ENCODE results near the gene TMEM255A.

The TMEM255A gene

DNA sequence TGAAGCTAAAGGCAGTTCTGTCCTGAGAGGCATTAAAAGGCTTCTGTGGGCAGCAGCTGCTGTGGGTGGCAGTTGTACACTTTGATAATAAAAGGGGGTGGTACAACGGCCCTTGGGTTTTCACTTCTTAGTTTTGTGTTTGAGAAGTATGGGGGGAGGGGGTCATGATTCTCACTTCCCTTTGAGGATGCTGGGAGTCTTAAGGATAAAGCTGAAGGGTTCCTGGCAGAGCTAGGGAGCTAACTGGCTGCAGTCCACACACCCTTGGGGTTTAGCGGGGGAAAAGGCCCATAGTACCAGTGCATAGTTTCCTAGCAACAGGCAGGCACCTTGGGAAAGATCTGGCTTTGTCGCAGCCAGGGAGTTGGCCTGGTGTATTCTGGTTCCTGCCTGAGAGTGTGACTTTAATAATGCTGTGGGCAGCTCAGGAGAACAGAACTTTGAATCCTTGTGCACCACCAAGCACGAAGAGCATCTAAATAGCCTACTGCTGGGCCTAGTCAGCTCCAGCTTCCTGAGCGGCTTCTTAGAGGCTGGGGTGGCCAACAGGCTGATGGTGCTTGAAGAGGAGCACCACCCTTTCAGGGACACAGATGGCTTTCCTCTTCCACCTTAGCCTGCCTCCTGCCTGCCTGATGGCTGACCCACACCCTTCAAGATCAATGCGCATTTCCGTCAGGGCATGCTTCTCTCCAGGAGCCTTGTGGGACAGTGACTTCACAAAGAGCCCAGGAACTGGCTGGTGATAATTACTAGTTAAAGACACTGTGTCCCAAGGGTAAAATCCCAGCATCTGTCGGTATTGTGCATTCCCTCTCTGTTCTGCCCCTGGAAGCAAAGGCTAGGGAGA lies 48.2 kb downstream of the TMEM255A start:
- FAIRE-seq, result no peak

DNA sequence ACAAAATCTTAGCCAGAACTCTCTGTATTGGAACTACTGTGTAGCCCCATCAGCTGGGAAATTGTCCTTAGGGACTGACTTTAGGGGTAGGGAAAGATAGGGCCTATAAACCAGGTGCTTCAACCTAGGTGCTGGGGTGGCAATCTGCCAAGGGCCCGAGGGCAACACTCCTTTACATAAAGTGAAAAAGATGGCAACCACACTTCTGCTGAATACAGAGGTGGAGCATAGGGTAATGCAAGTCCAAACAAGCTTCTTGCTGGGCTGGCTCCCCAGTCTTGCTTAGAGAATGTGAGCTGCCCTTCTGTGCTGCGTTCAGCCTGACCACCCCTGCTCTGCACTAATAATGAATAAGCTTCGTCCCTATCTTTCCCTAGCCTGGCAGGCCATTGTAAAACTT lies 50.9 kb downstream of the TMEM255A start:
- no peak for FAIRE-seq

DNA sequence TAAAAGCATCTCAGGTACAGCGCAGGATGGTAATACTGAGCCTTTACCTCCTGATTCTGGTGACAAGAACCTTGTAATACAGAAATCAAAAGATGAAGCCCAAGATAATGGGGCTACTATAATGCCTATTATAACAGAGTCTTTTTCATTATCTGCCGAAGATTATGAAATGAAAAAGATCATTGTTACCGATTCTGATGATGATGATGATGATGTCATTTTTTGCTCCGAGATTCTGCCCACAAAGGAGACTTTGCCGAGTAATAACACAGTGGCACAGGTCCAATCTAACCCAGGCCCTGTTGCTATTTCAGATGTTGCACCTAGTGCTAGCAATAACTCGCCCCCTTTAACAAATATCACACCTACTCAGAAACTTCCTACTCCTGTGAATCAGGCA lies 57.5 kb downstream of the TMEM255A start:
- no peak for FAIRE-seq

DNA sequence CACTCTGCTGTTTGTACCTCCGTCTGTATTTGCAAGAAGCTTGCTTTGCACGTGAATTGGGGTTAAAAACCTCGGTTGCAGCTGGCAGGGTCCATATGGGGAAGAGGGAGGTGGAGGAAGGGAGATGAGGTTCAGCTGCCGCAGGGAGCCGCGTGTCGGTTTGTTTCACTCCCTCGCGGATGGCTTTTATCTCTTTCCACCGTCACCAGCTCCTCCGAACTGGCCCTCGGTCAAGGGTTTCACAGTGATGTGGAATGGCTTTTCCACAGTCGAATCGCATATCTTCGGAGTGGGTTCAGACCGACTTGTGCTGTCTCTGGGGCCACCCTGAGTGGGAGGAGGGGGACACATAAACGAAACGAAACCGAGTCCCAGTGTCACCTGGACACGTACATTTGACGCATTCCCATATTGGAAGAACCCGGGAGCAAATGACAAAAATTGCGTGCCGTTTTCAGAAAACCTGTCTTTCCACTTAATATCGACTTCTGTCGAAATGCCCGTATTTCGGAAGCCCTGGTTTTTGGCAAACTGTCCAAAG lies 59.7 kb downstream of the TMEM255A start:
- no peak for FAIRE-seq

DNA sequence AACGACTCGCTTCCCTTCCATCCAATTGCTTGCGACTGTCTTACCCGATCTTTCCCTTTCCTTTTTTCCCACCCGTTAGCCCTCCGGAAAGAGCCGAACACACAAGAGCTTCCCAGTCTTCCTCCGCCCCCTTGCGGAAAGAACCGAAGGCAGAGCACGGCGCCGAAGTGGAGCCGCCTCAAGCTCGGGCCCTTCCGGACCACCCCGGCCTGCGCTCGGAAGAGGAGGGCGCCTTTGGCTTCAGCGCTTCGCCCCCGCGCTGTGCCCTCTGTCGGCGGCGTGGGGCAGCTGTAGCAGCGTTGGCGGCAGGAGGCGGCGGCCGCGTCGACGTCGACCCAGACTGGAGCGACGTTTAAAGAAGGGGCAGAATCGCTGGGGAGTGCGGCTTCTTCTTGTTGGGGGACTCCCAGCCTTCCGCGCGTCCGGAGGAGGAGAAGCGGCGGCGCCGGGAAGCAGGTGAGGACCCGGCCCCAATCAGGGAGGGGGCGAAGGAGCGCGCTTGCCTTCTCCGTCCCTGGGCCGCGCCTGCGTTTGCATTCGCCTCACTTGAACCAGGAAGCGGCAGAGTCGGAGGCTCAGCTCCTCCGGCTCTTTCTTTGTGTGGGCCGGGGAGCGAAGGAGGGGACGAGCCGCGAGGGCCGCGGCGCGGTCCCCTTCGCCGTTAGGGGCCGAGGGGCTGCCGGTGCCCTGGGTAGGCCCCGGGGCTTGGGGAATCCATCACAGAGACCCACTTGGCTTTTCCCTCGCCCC lies 60.6 kb downstream of the TMEM255A start, which contains the start of gene ZBTB33:
Gene ZBTB33 (plus strand): TSS at position 291 of the 750 bp plus-strand sequence. CDS start 2,604 bp downstream, outside the sequence.
- FAIRE-seq, result peak; percentile 99

DNA sequence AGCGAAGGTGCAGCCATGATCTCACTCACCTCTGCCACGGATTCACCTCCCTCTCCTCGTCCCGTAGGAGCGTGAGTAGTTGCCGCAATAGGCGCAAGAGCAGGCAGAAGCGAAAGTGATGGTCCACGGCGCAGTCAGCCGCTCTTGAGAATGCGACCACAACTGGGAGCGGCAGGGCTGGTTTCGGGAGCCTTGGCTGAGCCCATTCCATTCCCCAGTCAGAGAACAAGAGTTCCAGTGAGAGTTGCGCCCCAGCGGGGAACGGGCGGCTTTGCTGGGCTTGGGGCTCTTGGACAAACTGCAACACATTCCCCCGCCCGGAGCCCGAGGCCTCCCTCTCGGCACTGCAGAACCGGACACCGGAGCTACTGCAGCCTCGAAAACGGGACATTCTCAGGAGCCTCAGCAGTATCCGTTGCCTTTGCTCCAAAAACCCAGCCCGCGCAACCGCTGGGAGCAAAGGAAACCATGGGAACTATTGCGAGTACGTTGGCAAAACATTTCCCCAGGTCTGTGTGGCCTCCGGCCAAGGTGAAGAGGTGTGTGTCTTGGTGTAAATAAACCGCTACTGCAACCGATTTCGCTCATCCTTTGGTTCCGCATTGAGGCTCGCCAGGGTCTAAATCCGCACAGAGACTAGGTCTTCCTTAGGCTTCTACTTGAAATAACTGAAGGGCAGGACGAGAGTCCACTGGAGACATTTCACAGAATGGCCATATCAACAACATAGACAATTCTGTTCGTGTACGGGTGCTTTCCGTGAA lies 66.3 kb downstream of the TMEM255A start:
- FAIRE-seq, result no peak

DNA sequence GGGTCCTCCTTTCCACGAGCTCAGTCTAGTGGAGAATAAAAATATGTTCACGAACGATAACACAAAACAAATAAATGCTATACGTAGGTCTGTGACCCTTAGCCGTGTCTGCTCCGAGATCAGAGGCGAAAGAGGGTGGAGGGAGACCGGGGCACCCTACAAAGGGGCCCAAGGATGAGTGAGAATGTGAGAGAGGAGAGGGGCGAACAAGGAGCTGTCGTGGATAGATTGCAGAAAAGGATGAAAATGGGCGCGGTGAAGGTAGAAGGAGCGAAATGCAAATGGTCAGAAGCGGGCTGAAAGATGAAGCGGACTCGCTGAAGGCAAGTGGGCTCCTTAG lies 66.9 kb downstream of the TMEM255A start:
- FAIRE-seq, result no peak

DNA sequence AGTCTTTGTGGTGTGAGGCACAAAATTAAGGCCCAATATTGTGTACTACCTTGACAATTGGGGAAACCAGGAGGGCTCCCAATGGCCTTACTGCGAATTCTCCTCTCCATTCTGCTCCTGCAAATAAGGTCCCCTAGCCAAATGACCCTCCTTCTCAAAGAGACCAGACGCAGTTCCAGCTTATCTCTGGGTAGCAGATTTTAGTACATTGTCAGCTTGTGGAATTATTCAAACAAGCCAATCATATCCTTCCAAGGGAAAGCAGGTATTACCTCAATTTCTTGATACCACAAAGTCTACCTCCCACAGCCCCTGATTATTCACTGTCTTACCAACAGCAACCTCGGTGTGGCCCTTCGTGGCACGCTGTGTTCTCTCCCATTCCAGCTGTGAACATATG lies 68.4 kb downstream of the TMEM255A start:
- FAIRE-seq, result no peak

DNA sequence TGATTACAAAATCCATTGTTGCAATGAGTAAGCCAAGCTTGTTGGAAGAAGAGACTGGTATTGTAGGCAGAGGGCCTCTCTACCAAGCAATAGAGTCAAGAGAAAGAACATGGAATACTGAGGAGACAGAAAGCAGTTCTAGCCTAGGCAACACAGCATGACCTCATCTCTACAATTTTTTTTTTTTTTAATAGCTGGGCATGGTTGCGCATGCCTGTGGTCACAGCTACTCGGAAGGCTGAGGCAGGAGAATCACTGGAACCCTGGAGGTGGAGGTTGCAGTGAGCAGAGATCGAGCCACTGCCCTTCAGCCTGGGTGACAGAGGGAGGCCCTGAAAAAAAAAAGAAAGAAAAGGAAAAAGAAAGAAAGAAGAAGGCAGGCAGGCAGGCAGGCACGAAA lies 72.3 kb downstream of the TMEM255A start:
- FAIRE-seq, result no peak

DNA sequence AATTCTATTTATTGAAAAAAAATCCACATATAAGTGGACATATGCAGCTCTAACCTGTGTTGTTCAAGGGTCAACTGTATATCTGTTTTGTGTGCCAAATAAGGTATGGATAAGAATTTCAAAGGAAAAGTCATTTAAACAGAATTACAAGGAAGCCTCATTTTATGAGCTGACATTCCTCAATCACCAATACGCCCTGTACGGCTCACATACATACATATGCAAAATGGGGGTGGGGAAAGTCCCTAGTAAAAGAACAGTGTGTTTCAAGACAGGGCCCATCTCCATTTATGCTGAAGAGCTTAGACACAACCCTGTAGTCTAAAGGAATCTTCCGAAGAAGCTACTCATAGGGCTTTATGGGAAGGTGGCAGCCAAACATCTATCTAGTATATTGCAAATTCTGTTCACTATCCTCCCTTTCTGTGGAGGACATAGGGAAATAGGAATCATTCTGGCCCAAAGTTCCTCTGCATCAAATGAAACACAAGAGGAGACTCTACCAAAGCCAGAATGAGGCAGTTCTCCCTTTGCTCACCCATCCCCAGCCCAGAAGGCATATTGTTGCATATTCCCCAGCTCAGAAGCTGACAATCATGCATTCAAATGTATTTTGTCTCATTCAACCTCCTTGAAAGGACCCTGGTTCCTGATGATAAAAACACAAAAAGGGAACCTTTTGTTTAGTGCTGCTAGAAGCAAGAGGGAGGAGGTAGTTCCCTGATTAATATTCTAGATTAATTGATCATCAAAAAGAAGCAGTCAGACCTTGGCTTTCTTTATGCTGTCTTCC lies 74.4 kb downstream of the TMEM255A start:
- FAIRE-seq, result no peak

DNA sequence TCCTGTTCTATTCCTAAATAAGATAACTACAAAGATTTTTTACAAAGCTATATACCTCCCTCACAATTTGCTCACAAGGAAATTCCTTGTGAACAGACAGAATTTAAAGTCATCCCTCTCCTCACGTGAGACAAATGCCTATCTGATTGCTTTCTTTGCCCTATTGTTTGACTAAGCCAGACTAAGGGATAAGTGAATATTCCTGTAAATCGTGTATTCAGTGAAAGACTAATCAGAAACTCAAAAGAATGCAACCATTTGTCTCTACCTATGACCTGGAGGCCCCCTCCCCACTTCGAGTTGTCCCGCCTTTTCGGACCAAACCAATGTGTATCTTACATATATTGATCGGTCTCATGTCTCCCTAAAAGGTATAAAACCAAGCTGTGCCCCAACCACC lies 76.0 kb downstream of the TMEM255A start:
- no peak for FAIRE-seq

DNA sequence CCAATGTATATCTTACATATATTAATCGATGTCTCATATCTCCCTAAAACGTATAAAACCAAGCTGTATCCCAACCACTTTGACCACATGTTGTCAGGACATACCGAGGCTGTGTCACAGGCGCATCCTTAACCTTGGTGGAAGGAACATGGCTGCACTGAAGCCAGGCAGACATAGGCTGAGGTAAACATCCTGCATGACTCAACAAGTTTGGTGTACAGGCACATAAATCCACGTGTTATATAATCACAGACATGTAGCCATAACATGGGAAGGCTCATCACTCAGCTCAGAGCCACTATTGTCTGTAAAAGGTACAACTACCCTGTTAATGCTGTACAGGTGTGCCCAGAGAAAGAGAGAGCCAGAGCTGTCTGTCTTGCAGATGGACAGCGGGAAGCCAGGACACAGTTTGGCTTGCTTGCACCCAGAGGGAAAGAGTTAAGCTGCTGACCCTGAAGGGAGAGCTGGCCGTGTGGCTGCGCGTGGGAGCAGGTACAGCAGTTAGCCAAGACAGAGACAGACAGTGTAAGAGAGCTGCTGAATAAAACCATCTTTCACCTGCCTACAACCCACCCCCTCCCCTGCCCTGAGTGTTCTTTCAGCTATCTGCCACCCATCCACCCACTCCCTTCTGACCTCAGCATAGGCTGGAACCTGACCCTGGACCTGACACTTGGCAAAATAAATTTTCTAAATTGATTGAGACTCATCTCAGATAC lies 82.9 kb downstream of the TMEM255A start:
- FAIRE-seq, result no peak

DNA sequence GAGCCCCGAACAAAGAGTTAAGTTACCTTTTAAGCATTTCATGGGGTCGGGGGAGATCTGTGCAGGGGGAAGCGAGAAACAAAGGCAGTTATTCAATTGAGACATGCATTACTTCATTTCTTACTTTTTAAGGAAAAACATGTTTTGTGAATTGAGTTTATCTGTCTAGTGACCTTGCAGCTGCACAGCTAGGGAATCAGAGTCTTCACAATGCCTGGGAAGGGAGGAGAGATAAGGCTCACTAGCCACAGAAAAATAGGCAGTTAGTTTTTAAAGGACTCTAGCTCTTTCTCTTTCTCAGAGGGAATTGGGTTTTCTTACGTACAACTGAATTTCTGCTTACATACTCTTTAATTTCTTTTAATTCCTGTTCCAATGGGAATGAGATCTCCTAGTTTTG lies 86.9 kb downstream of the TMEM255A start:
- FAIRE-seq, result no peak

DNA sequence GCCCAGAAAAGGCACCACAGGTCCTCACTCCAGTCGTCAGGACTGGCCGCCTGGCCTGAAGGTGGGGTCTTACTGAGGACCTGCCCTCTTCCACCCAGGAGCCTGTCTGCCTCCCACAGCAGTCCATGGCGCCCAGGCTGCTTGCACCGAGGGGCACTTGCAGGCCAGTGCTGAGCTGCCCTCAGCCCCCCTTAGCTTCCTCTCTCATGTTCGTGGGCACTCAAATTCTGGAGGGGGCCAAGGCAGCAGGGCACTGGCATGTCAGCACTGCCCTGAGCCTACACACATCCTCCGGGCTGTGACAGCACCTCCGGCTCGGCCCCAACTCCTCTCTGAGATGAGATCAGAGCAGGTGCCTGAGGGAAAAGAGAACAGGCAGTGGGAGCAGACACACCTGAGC lies 87.9 kb downstream of the TMEM255A start:
- no peak for FAIRE-seq

DNA sequence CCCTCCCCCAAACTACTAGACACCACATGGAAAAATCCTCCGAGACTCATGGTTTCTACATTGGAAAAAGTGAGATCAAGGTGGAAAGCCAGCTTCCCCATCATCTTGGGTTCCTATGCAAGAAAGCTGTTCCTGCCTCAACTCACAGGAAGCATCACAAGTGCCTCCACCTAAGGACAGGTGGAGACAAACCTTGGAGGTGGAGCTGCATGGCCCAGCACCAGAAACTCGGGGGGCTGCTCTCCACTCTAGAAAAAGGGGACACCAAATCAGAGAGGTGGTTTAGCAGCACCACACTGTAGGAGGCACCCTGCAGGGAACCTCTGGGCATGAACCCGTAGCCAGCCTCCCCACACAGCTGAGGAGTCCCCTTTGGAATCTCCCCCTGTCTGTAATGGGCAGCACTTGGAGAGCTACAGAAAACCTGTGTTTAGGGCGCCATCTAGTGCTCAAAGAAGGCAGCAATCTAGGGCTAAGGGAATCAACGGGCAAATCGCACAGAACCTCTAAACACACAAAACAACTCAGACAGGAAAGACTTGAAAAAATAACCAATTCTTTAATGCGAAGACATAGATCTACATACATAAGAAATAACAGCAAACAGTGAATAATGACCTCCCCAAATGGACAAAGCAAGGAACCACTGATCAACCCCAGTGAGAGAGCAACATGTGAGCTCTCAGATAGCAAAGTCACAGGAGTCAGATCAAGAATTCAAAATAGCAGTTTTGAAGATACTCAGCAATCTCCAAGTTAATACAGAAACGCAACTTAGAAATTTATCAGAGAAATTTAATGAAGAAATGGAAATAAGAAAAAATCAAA lies 97.6 kb downstream of the TMEM255A start:
- no peak for FAIRE-seq
